ENCODE data around the gene ARPIN.

ARPIN gene

DNA sequence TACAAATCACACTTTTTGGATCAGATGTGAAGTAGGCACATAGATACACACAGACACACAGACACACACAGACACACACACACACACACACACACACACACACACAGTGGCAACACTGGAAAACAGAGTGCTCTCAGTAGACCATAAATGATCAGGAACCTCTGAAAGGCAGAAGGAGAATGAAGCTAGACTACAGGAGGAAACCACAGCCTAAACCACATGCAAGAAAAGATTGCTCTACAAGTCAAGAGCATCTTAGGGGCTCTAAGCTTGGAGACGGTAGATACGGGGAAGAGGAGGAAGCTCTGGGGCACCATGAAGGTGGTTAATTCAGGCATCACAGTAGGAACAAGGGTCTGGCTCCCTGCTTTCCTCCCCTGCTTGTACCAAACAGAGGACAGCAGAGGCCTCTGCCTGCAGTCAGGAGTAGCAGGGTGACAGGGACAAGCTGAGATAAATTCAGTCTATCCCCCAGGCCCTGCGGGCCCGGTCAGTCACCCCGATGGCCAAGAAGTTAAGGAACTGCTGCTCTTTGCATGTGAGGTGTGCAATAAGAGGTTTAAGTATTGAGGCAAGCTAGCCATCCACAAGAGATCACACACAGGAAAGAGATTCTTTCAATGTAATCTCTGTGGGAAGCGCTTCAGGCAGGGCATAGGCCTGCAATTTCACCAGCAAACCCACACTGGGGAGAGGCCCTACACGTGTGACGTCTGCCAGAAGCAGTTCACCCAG is 23.5 kb upstream of the ARPIN start:
- Histone ChIP-seq H3K27me3 (replicated peaks; ENCODE audit: control insufficient read depth, insufficient read depth, low read length) (no peaks in the 10 kb centered on the region), H3K4me3 (replicated peaks; ENCODE audit: low read depth, low read length) (no peak overlapping the region), H3K36me3 (ENCODE audit: control insufficient read depth, insufficient read depth, low read length) (no peaks in the 10 kb centered on the region)
- DNase-seq (ENCODE audit: extremely low read depth, insufficient read length): no peak
- TF ChIP-seq, protein P1, sequence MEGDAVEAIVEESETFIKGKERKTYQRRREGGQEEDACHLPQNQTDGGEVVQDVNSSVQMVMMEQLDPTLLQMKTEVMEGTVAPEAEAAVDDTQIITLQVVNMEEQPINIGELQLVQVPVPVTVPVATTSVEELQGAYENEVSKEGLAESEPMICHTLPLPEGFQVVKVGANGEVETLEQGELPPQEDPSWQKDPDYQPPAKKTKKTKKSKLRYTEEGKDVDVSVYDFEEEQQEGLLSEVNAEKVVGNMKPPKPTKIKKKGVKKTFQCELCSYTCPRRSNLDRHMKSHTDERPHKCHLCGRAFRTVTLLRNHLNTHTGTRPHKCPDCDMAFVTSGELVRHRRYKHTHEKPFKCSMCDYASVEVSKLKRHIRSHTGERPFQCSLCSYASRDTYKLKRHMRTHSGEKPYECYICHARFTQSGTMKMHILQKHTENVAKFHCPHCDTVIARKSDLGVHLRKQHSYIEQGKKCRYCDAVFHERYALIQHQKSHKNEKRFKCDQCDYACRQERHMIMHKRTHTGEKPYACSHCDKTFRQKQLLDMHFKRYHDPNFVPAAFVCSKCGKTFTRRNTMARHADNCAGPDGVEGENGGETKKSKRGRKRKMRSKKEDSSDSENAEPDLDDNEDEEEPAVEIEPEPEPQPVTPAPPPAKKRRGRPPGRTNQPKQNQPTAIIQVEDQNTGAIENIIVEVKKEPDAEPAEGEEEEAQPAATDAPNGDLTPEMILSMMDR (IDR thresholded peaks at IDR 0.05; ENCODE audit: insufficient read depth, low read length, poor library complexity, severe bottlenecking): no peak

DNA sequence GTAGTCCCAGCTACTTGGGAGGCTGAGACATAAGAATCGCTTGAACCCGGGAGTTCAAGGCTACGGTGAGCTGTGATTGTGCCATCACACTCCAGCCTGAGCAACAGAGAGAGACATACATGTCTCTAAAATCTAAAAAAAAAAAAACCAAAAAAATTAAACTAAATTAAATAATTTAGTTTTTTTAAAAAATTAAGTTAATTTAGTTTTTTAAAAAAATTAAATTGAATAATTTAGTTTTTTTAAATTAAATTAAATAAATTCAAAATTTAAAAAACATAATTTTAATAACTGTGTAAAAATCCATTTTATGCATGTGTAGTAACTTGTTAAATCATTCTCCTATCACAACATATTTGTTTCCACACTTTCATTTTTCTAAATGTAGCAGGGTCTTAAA is 20.1 kb upstream of the ARPIN start:
- no peak for DNase-seq (ENCODE audit: extremely low read depth, insufficient read length)
- Histone ChIP-seq H3K4me3 (replicated peaks; ENCODE audit: low read depth, low read length) (no peak overlapping the region), H3K27me3 (replicated peaks; ENCODE audit: control insufficient read depth, insufficient read depth, low read length) (no peaks in the 10 kb centered on the region), H3K36me3 (ENCODE audit: control insufficient read depth, insufficient read depth, low read length) (no peaks in the 10 kb centered on the region)
- TF ChIP-seq, protein P1 (IDR thresholded peaks at IDR 0.05; ENCODE audit: insufficient read depth, low read length, poor library complexity, severe bottlenecking): no peak

DNA sequence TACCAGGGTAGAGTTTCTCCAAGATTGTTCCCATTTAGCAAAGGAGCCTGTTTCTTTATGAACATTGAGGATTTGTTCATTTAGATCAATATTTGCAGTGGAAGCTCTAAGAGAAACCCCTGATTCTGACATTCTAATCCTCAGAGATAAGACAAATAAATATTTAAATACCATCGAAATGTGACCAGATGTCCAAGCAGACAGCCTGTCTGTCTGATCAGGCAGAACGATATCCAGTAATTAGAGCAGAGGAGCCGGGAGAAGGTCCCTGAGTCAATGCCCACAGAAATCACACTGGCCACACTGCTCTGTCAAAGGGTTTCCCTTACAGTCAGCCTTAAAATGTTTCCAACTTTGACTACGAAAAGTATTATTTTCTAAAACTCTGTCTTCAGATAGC is 15.7 kb upstream of the ARPIN start:
- H3K4me3 ChIP-seq (replicated peaks; ENCODE audit: low read depth, low read length): no peak overlapping the region
- no peaks in the 10 kb centered on the region for H3K36me3 ChIP-seq (ENCODE audit: control insufficient read depth, insufficient read depth, low read length)
- no peak for DNase-seq (ENCODE audit: extremely low read depth, insufficient read length)
- TF ChIP-seq, protein P1 (IDR thresholded peaks at IDR 0.05; ENCODE audit: insufficient read depth, low read length, poor library complexity, severe bottlenecking): no peak
- H3K27me3 ChIP-seq (replicated peaks; ENCODE audit: control insufficient read depth, insufficient read depth, low read length): no peaks in the 10 kb centered on the region

GRCh38 chr15:89926158-89926557 is 13.4 kb upstream of the ARPIN start:
- Histone ChIP-seq H3K36me3 (ENCODE audit: control insufficient read depth, insufficient read depth, low read length) (no peaks in the 10 kb centered on the region), H3K27me3 (replicated peaks; ENCODE audit: control insufficient read depth, insufficient read depth, low read length) (no peaks in the 10 kb centered on the region), H3K4me3 (replicated peaks; ENCODE audit: low read depth, low read length) (no peak overlapping the region)
- DNase-seq (ENCODE audit: extremely low read depth, insufficient read length): no peak
- TF ChIP-seq, protein P1 (IDR thresholded peaks at IDR 0.05; ENCODE audit: insufficient read depth, low read length, poor library complexity, severe bottlenecking): no peak

GRCh38 chr15:89917442-89918101 is 4.8 kb upstream of the ARPIN start:
- Histone ChIP-seq H3K36me3 (ENCODE audit: control insufficient read depth, insufficient read depth, low read length) (no peaks in the 10 kb centered on the region), H3K4me3 (replicated peaks; ENCODE audit: low read depth, low read length) (no peak overlapping the region), H3K27me3 (replicated peaks; ENCODE audit: control insufficient read depth, insufficient read depth, low read length) (no peaks in the 10 kb centered on the region)
- no peak for DNase-seq (ENCODE audit: extremely low read depth, insufficient read length)
- TF ChIP-seq, protein P1 (IDR thresholded peaks at IDR 0.05; ENCODE audit: insufficient read depth, low read length, poor library complexity, severe bottlenecking): no peak
